ENCODE data around the gene CBR3.
"Not testable (repeated sequence)": the region's sequence is repeated elsewhere in the genome, so short reads cannot be mapped to it uniquely, and the experiment has no call there.

The CBR3 gene

GRCh38 chr21:36134803-36135390, at the start of gene CBR3:
CBR3 (plus strand) TSS chr21:36135079; CDS start chr21:36135193, 114 bp downstream.
- peak in 1 of 2 donors; percentile 60 for DNase-seq (ENCODE audit: low read depth in 2 of 2)

GRCh38 chr21:36087362-36088138, 47.3 kb upstream of the CBR3 start:
- DNase-seq (ENCODE audit: low read depth in 2 of 2): no peak

GRCh38 chr21:36089946-36090345, 44.9 kb upstream of the CBR3 start:
- no peak for DNase-seq (ENCODE audit: low read depth in 2 of 2)

DNA sequence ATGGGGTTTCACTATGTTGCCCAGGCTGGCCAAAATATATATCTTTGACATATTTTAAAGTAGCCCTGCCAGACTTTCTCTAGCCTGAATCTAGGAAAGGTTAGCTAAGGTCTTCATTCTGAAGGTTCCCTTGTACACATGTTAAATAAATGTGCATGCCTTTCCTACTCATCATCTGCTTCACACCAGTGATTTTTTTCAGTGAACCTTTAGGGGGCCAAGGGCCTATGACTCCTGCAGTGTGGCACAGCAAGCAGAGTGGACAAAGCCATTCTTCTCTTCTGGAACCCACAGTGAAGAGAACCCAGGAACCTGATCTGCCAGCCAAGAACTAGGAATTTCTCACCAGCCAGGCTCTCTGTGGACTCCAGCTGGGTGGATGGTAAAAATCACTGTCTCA, 42.2 kb upstream of the CBR3 start:
- DNase-seq (ENCODE audit: low read depth in 2 of 2): no peak

DNA sequence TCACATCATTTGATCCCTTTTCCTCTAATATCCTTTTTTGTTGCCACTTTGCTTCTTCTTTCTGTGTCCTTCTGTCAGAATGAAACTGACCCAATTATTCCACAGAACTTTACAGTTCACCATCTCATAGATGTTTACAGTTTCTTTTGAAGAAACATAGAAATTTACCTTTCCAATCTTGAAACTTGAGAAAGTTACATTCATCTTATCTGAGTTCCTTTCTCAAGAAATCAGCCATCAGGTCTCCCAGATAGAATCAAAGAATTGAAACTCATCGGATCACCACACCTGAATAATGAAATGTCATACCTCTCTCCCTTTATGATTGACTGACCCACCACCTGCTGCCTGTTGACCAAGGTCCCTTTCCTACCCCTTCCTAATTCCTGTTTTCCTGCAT, 41.4 kb upstream of the CBR3 start:
- DNase-seq (ENCODE audit: low read depth in 2 of 2): no peak

- no peak for DNase-seq (ENCODE audit: low read depth in 2 of 2)
Observed at GRCh38 chr21:36096398-36097290, 38.2 kb upstream of the CBR3 start.

DNA sequence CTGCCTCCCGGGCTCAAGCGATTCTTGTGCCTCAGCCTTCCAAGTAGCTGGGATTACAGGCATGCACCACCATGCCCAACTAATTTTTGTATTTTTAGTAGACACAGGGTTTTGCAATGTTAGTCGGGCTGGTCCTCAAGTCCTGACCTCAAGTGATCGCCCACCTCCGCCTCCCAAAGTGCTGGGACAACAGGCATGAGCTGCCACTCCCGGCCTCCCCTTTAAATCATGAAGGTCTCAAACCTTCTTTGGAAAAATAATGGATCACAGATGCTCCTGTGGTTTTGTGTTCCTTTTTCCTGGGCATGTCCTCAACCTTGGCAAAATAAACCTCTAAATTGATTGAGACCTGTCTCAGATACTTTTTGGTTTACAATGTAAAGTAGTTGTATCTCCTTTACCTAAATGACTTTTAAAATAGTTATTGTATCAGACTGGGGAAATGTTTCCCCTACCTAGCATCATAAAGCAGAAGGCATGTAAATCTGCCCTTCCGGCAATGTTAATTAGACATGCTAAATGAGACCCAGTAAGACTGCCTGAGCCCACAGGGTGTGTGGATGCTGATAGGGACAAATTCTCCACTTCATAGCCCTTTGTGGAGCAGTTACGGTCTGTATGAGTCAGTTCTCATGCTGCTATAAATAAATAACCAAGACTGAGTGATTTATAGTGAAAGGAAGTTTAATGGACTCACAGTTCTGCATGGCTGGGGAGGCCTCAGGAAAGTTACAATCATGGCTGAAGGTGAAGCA, 37.3 kb upstream of the CBR3 start:
- no peak for DNase-seq (ENCODE audit: low read depth in 2 of 2)

DNA sequence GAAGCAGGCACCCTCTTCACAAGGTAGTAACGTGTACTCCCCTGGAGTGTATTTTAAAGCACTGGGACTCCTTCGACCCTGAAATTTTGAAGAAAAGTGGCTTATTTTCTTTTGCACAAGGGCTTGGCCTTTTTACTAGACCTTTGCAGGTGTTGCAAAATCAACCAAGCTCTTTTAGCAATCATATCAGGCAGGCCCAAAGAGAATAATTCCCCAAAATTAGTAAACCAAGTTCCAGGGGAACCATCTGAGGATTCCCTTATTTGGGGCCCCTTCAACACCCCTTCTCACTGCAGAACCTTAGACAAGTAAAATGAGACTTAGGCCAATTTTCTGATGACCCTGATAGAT, 36.7 kb upstream of the CBR3 start:
- DNase-seq (ENCODE audit: low read depth in 2 of 2): no peak

- DNase-seq (ENCODE audit: low read depth in 2 of 2): no peak
Observed at GRCh38 chr21:36099000-36099399, 35.9 kb upstream of the CBR3 start.

DNA sequence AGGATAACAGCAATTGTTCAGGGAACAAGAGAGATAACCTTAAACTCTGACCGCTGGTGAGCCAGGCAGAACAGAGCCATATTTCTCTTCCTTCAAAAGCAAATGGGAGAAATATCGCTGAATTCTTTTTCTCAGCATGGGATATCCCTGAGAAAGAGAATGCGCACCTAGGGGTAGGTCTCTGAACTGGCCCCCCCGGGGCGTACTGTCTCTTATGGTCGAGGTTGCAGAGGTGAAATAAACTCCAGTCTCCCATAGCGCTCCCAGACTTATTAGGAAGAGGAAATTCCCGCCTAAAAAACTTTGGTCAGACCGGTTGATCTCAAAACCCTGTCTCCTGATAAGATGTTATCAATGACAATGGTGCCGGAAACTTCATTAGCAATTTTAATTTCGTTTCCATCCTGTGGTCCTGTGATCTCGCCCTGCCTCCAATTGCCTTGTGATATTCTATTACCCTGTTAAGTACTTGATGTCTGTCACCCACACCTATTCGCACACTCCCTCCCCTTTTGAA, 35.1 kb upstream of the CBR3 start:
- not testable (repeated sequence) for DNase-seq (ENCODE audit: low read depth in 2 of 2)

GRCh38 chr21:36100971-36101641, 33.8 kb upstream of the CBR3 start:
- DNase-seq (ENCODE audit: low read depth in 2 of 2): no peak

GRCh38 chr21:36103434-36103833, 31.4 kb upstream of the CBR3 start:
- no peak for DNase-seq (ENCODE audit: low read depth in 2 of 2)

- peak; percentile 32 to 55 for DNase-seq (ENCODE audit: low read depth in 2 of 2)
Observed at GRCh38 chr21:36104317-36105300, 30.3 kb upstream of the CBR3 start.

GRCh38 chr21:36105327-36105842, 29.5 kb upstream of the CBR3 start:
- no peak for DNase-seq (ENCODE audit: low read depth in 2 of 2)

GRCh38 chr21:36109868-36110267, 25.0 kb upstream of the CBR3 start:
- DNase-seq (ENCODE audit: low read depth in 2 of 2): no peak

DNA sequence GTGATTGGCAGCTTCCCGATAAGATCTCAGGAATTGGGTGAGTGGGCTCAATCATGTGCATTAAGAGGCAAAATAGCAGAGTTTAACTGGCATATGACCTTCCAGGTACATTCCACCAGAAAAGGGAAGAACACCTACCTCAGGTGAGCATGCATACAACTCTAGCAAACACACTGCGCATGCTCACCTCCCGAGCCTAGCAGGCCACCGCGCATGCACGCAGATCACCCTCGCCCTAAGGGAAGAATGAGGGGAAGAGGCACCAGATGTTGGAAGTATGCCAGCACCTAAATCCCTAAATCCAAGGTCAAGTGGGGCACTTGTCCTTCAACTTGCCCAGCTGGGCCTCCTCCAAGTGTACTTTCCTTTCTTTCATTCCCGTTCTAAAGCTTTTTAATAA, 23.6 kb upstream of the CBR3 start:
- no peak for DNase-seq (ENCODE audit: low read depth in 2 of 2)

DNA sequence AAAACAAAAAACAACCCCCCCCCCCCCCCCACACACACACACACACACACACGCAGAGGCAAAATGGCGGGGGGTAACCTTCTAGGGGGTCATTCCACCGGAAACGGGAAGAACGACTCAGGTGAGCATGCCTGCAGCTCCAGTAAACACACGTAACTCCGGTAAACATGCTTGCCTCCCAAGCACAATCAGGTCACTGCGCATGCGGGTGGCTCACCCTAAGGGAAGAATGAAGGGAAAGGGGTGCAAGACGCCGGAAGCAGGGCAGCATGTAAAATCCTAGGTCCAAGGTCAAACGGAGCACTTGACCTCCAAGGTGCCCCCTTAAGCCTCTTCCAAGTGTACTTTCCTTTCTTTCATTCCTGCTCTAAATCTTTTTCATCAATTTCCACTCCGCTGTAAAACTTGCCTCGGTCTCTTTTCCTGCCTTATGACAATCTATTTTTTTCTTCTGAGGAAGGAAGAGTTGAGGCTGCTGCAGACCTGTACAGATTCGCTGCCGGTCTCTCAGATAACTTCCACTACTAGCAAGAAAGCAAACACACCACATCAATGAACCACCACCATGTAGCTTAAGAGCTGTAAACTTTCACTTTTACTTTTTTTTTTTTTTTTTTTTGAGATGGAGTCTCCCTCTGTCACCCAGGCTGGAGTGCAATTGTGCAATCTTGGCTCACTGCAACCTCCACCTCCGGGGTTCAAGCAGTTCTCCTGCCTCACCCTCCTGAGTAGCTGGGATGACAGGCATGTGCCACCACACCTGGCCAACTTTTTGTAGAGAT, 21.0 kb upstream of the CBR3 start:
- DNase-seq (ENCODE audit: low read depth in 2 of 2): peak in 1 of 2 donors; percentile 26

DNA sequence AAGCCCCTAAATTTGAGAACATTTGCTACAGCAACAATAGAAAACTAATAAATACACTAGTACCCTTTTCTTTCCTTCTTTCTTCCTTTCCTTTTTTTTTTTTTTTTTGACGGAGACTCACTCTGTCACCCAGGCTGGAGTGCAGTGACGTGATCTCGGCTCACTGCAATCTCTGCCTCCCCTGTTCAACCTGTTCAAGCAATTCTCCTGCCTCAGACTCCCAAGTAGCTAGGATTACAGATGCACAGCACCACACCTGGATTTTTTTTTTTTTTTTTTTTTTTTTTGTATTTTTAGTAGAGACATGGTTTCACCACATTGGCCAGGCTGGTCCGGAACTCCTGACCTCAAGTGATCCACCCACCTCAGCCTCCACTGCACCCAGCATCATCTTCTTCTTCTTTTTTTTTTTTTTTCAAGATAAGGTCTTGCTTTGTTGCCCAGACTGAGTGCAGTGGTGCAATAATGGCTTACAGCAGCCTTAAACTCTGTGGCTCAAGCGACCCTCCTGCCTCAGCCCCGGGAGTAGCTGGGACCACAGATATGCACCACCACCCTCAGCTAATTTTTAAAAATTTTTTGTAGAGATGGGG, 19.6 kb upstream of the CBR3 start:
- no peak for DNase-seq (ENCODE audit: low read depth in 2 of 2)

All from stimulated activated CD4-positive, alpha-beta T cell treated with anti-CD3 and anti-CD28 coated beads, Interleukin-1b, Interleukin-23, amount 100 ng/mL, for 4 hours (primary cell).